ENCODE data around the gene KCNQ1. TPM values are rescaled to one million over a fixed set of nuclear protein-coding genes. Genes with fewer than 3 reads are reported as not detected.

The KCNQ1 gene
- total RNA-seq, 2 experiments from 2014 or later: 8.7 to 9.5 TPM

GRCh38 chr11:2765491-2765890 is 320.7 kb downstream of the KCNQ1 start:
- no peaks in the 10 kb centered on the region for H3K36me3 Mint-ChIP-seq (ENCODE audit: low read depth)
- DNase-seq (no peak), ATAC-seq (no peak)
- H3K9me3 Mint-ChIP-seq: no peaks in the 10 kb centered on the region
- no peaks in the 10 kb centered on the region for H3K4me1 Mint-ChIP-seq (ENCODE audit: low read depth)
- no peak overlapping the region for H3K4me3 Mint-ChIP-seq
- CTCF ChIA-PET: interaction anchor here (0.7 kb wide), 1 partner anchor 31 kb away, joined by 3 read pairs; no protein-coding TSS in a partner anchor
- H3K27ac Mint-ChIP-seq: no peak overlapping the region
- intact Hi-C loops (cut with micrococcal nuclease): no loop called here
- H3K27me3 Mint-ChIP-seq: no peaks in the 10 kb centered on the region
- POLR2A ChIA-PET: no interaction called here
- TF ChIP-seq CTCF (IDR thresholded peaks at IDR 0.05): no peak

GRCh38 chr11:2766166-2766565 is 321.4 kb downstream of the KCNQ1 start:
- CTCF ChIA-PET: interaction anchor here (1.0 kb wide), 1 partner anchor 233 kb away, joined by 3 read pairs; no protein-coding TSS in a partner anchor

GRCh38 chr11:2767071-2767470 is 322.3 kb downstream of the KCNQ1 start:
- intact Hi-C loops (cut with micrococcal nuclease): no loop called here
- POLR2A ChIA-PET: no interaction called here
- Mint-ChIP-seq H3K27me3 (no peaks in the 10 kb centered on the region), H3K36me3 (ENCODE audit: low read depth) (no peaks in the 10 kb centered on the region), H3K9me3 (no peaks in the 10 kb centered on the region), H3K4me1 (ENCODE audit: low read depth) (no peaks in the 10 kb centered on the region), H3K27ac (no peak overlapping the region), H3K4me3 (no peak overlapping the region)
- CTCF ChIA-PET: no interaction called here
- TF ChIP-seq CTCF (IDR thresholded peaks at IDR 0.05): no peak
- no peak for DNase-seq
- ATAC-seq: no peak

More at GRCh38 chr11:2766166-2766565, 321.4 kb downstream of the KCNQ1 start:
- Mint-ChIP-seq H3K4me1 (ENCODE audit: low read depth) (no peaks in the 10 kb centered on the region), H3K9me3 (no peaks in the 10 kb centered on the region), H3K36me3 (ENCODE audit: low read depth) (no peaks in the 10 kb centered on the region), H3K27ac (no peak overlapping the region), H3K4me3 (no peak overlapping the region), H3K27me3 (no peaks in the 10 kb centered on the region)
- intact Hi-C loops (cut with micrococcal nuclease): no loop called here
- ATAC-seq (no peak), DNase-seq (no peak)
- POLR2A ChIA-PET: no interaction called here
- no peak for TF ChIP-seq CTCF (IDR thresholded peaks at IDR 0.05)

GRCh38 chr11:2767801-2768200 is 323.0 kb downstream of the KCNQ1 start:
- no peak for TF ChIP-seq CTCF (IDR thresholded peaks at IDR 0.05)
- H3K9me3 Mint-ChIP-seq: no peaks in the 10 kb centered on the region
- H3K27ac Mint-ChIP-seq: no peak overlapping the region
- no peak overlapping the region for H3K4me3 Mint-ChIP-seq
- no peaks in the 10 kb centered on the region for H3K36me3 Mint-ChIP-seq (ENCODE audit: low read depth)
- no peaks in the 10 kb centered on the region for H3K27me3 Mint-ChIP-seq
- H3K4me1 Mint-ChIP-seq (ENCODE audit: low read depth): peaks cover 6% of the 10 kb centered on the region
- ATAC-seq (no peak), DNase-seq (no peak)
- intact Hi-C loops (cut with micrococcal nuclease): no loop called here
- POLR2A ChIA-PET: no interaction called here
- CTCF ChIA-PET: interaction anchor here (1.0 kb wide), 1 partner anchor 41 kb away, joined by 3 read pairs; no protein-coding TSS in a partner anchor

- no peaks in the 10 kb centered on the region for H3K27me3 Mint-ChIP-seq
- H3K4me1 Mint-ChIP-seq (ENCODE audit: low read depth): peaks cover 8% of the 10 kb centered on the region
- ChIA-PET POLR2A (no interaction called here), CTCF (interaction anchor here (1.0 kb wide), 1 partner anchor 42 kb away, joined by 3 read pairs; no protein-coding TSS in a partner anchor)
- H3K27ac Mint-ChIP-seq: no peak overlapping the region
- H3K36me3 Mint-ChIP-seq (ENCODE audit: low read depth): no peaks in the 10 kb centered on the region
- intact Hi-C loops (cut with micrococcal nuclease): no loop called here
- H3K4me3 Mint-ChIP-seq: no peak overlapping the region
- no peak for TF ChIP-seq CTCF (IDR thresholded peaks at IDR 0.05)
- peak; percentile 74 for ATAC-seq
- no peaks in the 10 kb centered on the region for H3K9me3 Mint-ChIP-seq
- DNase-seq: peak; percentile 55
These were observed 323.9 kb downstream of the KCNQ1 start for GRCh38 chr11:2768471-2769408.

Measured in activated CD8-positive, alpha-beta T cell treated with anti-CD3 and anti-CD28 coated beads for 36 hours (primary cell).